ENCODE results near the gene STX3. TPM values are rescaled to one million over a fixed set of nuclear protein-coding genes. Genes with fewer than 3 reads are reported as not detected.

Gene STX3
- 34.8 and 52.4 TPM in 2 replicates for total RNA-seq (ENCODE audit: low replicate concordance)

DNA sequence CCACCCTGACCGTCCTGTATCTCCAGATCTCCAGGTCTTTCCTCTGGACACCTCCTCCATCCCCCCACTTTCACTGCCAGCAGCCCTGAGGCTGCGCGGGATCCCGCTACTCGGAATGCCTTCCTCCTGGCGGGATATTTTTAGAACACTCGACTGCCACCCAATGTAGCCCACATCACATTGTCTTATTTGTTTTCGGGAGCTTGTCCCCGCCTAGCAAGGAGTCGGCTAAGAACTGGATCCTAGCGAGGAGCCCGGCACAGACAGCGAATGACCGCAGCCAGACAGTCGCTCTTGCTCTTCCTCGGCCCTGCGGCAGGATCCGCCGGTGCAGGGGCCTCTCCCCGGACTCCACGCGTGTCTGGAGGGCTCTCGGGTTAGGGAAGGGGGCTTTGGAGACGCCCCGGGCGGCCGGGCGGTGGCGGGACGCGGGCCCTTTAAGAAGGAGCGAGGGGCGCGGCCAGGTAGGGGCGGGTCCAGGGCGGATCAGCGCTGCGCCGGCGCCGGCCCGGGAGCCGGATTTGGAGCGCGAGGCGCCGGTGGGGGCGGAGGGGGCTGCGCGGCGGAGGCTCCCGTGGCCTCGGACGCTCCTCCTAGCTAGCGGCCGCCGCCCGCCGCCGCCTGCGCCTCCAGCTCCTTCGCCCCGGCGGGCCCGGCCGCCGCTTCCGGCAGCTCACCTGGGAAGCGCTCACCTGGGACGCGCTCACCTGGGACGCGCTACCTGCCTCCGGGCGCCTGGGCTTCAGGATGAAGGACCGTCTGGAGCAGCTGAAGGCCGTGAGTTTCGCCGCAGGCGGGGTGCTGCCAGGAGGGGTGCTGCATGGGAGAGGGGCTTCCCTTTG is at the start of gene STX3:
Gene STX3 (plus strand): TSS at position 518 of the 842 bp plus-strand sequence. CDS start 230 bp downstream, at position 748.
- TF ChIP-seq EZH2phosphoT487 (IDR thresholded peaks at IDR 0.05) (no peak), EZH2 (IDR thresholded peaks at IDR 0.05) (peak; percentile 31)
- TF ChIP-seq, protein P1, sequence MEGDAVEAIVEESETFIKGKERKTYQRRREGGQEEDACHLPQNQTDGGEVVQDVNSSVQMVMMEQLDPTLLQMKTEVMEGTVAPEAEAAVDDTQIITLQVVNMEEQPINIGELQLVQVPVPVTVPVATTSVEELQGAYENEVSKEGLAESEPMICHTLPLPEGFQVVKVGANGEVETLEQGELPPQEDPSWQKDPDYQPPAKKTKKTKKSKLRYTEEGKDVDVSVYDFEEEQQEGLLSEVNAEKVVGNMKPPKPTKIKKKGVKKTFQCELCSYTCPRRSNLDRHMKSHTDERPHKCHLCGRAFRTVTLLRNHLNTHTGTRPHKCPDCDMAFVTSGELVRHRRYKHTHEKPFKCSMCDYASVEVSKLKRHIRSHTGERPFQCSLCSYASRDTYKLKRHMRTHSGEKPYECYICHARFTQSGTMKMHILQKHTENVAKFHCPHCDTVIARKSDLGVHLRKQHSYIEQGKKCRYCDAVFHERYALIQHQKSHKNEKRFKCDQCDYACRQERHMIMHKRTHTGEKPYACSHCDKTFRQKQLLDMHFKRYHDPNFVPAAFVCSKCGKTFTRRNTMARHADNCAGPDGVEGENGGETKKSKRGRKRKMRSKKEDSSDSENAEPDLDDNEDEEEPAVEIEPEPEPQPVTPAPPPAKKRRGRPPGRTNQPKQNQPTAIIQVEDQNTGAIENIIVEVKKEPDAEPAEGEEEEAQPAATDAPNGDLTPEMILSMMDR (IDR thresholded peaks at IDR 0.05) = no peak
- Histone ChIP-seq H3K9me3 (ENCODE audit: low read depth) (no peaks in the 10 kb centered on the region), H3K36me3 (no peaks in the 10 kb centered on the region), H3K27me3 (no peaks in the 10 kb centered on the region), H4K20me1 (ENCODE audit: low read depth) (peaks cover 21% of the 10 kb centered on the region), H3K9ac (peak within 1 kb of the TSS; percentile 61), H3K4me2 (peak within 1 kb of the TSS; percentile 88), H3K79me2 (ENCODE audit: low read depth) (peaks cover 44% of the 10 kb centered on the region), H2AFZ (replicated peaks) (peak within 1 kb of the TSS; percentile 95), H3F3A (ENCODE audit: low read depth) (peaks cover 22% of the 10 kb centered on the region), H3K27ac (no peak within 1 kb of the TSS), H3K4me1 (no peaks in the 10 kb centered on the region), H3K4me3 (peak within 1 kb of the TSS; percentile 84)
- Mint-ChIP-seq H3K27ac (no peak within 1 kb of the TSS), H3K4me1 (peaks cover 20% of the 10 kb centered on the region), H3K9me3 (no peaks in the 10 kb centered on the region), H3K4me3 (peak within 1 kb of the TSS; percentile 94), H3K27me3 (ENCODE audit: insufficient read depth, low read depth) (peaks cover 17% of the 10 kb centered on the region), H3K36me3 (no peaks in the 10 kb centered on the region)
- DNase-seq (ENCODE audit: low spot score) = peak; percentile 88

DNA sequence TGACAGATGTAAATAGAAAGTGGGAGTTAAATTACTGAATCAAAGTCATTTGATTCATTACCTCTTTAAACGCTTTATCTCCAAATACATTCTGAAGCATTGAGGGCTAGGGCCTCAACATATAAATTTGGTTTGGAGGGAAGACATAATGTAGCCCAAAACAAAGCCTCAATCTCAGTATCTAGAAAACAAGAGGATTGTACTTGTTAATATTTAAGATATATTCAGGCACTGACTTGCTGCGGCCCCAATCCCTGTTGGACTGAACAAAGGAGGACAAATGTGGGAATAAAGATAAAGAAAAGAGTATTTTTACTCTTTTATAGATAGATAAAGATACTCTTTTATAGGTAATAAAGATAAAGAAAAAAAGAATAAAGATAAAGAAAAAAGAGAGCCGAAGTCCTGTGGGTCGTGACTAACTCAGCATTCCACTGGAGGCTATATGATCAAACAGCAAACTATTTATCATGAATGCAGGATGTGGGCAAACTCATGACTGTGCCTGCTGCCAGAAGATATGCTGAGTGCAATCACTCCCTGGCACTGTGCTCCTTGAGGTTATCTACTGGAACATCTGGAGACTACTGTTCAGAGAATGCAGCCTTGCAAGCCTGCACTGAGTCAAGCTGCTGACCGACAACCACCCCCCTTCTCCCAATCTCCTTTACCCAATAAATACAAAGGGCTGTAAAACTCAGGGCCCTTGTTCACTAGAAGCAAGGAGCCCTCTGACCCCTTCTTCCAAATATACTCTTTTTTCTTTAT is 48.5 kb upstream of the STX3 start:
- TF ChIP-seq EZH2 (IDR thresholded peaks at IDR 0.05) (no peak), EZH2phosphoT487 (IDR thresholded peaks at IDR 0.05) (no peak)
- TF ChIP-seq, protein P1 (IDR thresholded peaks at IDR 0.05) = no peak
- Mint-ChIP-seq H3K4me3 (no peak overlapping the region), H3K4me1 (no peaks in the 10 kb centered on the region), H3K9me3 (peaks cover 2% of the 10 kb centered on the region), H3K36me3 (no peaks in the 10 kb centered on the region), H3K27me3 (ENCODE audit: insufficient read depth, low read depth) (peaks cover 4% of the 10 kb centered on the region), H3K27ac (peak overlapping the region; percentile 5)
- DNase-seq (ENCODE audit: low spot score) = no peak
- Histone ChIP-seq H3K4me3 (no peak overlapping the region), H3K36me3 (no peaks in the 10 kb centered on the region), H3F3A (ENCODE audit: low read depth) (no peaks in the 10 kb centered on the region), H3K79me2 (ENCODE audit: low read depth) (no peaks in the 10 kb centered on the region), H3K9ac (no peak overlapping the region), H3K4me2 (no peak overlapping the region), H3K4me1 (no peaks in the 10 kb centered on the region), H3K27ac (no peak overlapping the region), H3K27me3 (no peaks in the 10 kb centered on the region), H4K20me1 (ENCODE audit: low read depth) (no peaks in the 10 kb centered on the region), H2AFZ (replicated peaks) (no peak overlapping the region), H3K9me3 (ENCODE audit: low read depth) (no peaks in the 10 kb centered on the region)

GRCh38 chr11:59707371-59707770 is 47.8 kb upstream of the STX3 start:
- H3K9me3 ChIP-seq (ENCODE audit: low read depth) = no peaks in the 10 kb centered on the region
- peak overlapping the region; percentile 5 for H3K27ac Mint-ChIP-seq
- no peaks in the 10 kb centered on the region for H3K9me3 Mint-ChIP-seq

More at GRCh38 chr11:59707371-59707770, 47.8 kb upstream of the STX3 start:
- Histone ChIP-seq H3K27ac (no peak overlapping the region), H3K4me1 (no peaks in the 10 kb centered on the region), H3K4me3 (no peak overlapping the region), H4K20me1 (ENCODE audit: low read depth) (no peaks in the 10 kb centered on the region), H3F3A (ENCODE audit: low read depth) (no peaks in the 10 kb centered on the region), H2AFZ (replicated peaks) (no peak overlapping the region), H3K9ac (no peak overlapping the region), H3K27me3 (no peaks in the 10 kb centered on the region), H3K4me2 (no peak overlapping the region), H3K79me2 (ENCODE audit: low read depth) (no peaks in the 10 kb centered on the region), H3K36me3 (no peaks in the 10 kb centered on the region)
- TF ChIP-seq EZH2phosphoT487 (IDR thresholded peaks at IDR 0.05) = no peak
- DNase-seq (ENCODE audit: low spot score) = no peak
- peaks cover 4% of the 10 kb centered on the region for H3K27me3 Mint-ChIP-seq (ENCODE audit: insufficient read depth, low read depth)
- no peak overlapping the region for H3K4me3 Mint-ChIP-seq
- H3K4me1 Mint-ChIP-seq = no peaks in the 10 kb centered on the region
- no peaks in the 10 kb centered on the region for H3K36me3 Mint-ChIP-seq

All from neural progenitor cell (in vitro differentiated cells).